HEK293 (cell line): ENCODE data around the gene CADM1.

ENCODE experiments used
- CTCF ChIA-PET: fragments of 350-600 bp; formaldehyde crosslinking; extraction: SDS; loops from one replicate; lab custom pipeline; 2021; ENCODE audit warnings: antibody characterized with exemption; lab: Yijun Ruan, JAX
- POLR2A ChIA-PET: fragments of 300-600 bp; formaldehyde crosslinking; extraction: SDS; loops from one replicate; lab custom pipeline; 2020; ENCODE audit warnings: antibody characterized with exemption, inconsistent platforms; lab: Yijun Ruan, JAX
- H3K27ac ChIP-seq: fragments of 200-500 bp; sonication (Bioruptor generic); 2 replicates; pipeline ENCODE4 v1.5.1; 2014; ENCODE audit warnings: low read depth, low read length, control low read depth, inconsistent platforms; ENCODE audit errors: extremely low read depth
- H3K36me3 ChIP-seq, 2 experiments: fragments of 200-500 bp in 1 of 2; sonication (Bioruptor generic) in 1 of 2; 1 replicate in 1 of 2; 2 replicates in 1 of 2; pipeline ENCODE4 v1.5.1; 2014 to 2017; ENCODE audit warnings: inconsistent platforms in 2 of 2, low read length in 2 of 2; ENCODE audit not compliant: control insufficient read depth in 2 of 2, insufficient read depth in 1 of 2
- H3K4me1 ChIP-seq: fragments of 200-500 bp; sonication (Bioruptor generic); 2 replicates; pipeline ENCODE4 v1.5.1; 2014; ENCODE audit warnings: mild to moderate bottlenecking, low read length, inconsistent platforms; ENCODE audit not compliant: control insufficient read depth, insufficient read depth
- H3K4me3 ChIP-seq: 2 replicates; pipeline ENCODE4 v1.5.1; 2011; ENCODE audit warnings: low read depth, mild to moderate bottlenecking, control low read depth, low read length, moderate library complexity
- H3K9me3 ChIP-seq: fragments of 200-500 bp; sonication (Bioruptor generic); 2 replicates; pipeline ENCODE4 v1.5.1; 2014; ENCODE audit warnings: low read depth, low read length, inconsistent platforms; ENCODE audit not compliant: control insufficient read depth, insufficient read depth
- HOXA7 ChIP-seq: sonication (generic); formaldehyde crosslinking; IDR thresholded peaks from 2 replicates; pipeline ENCODE4 v1.8.1; 2022; ENCODE audit warnings: missing genetic modification reagents, borderline replicate concordance
- IKZF3 ChIP-seq: fragments of 450-650 bp; IDR thresholded peaks from 2 replicates; pipeline ENCODE4 v1.5.0; 2018; ENCODE audit warnings: missing biosample characterization, mild to moderate bottlenecking, missing genetic modification characterization, moderate library complexity
- KLF16 ChIP-seq: fragments of 450-650 bp; formaldehyde crosslinking; IDR thresholded peaks from 2 replicates; pipeline ENCODE4 v1.5.1; 2017; ENCODE audit warnings: missing biosample characterization, missing genetic modification characterization
- MEIS1 ChIP-seq: sonication (generic); formaldehyde crosslinking; IDR thresholded peaks from 2 replicates; pipeline ENCODE4 v1.8.1; 2022; ENCODE audit warnings: missing genetic modification reagents, mild to moderate bottlenecking, borderline replicate concordance
- MYNN ChIP-seq: fragments of 450-650 bp; formaldehyde crosslinking; IDR thresholded peaks from 2 replicates; pipeline ENCODE4 v1.5.1; 2016; ENCODE audit warnings: missing biosample characterization, missing genetic modification characterization, borderline replicate concordance
- REPIN1 ChIP-seq: fragments of 450-650 bp; formaldehyde crosslinking; IDR thresholded peaks from 2 replicates; pipeline ENCODE4 v1.5.1; 2017; ENCODE audit warnings: missing biosample characterization, missing genetic modification characterization, low read depth
- ZBTB44 ChIP-seq: fragments of 450-650 bp; IDR thresholded peaks from 2 replicates; pipeline ENCODE4 v1.5.1; 2018; ENCODE audit warnings: missing biosample characterization, mild to moderate bottlenecking, missing genetic modification characterization
- ZNF121 ChIP-seq: fragments of 450-650 bp; formaldehyde crosslinking; IDR thresholded peaks from 2 replicates; pipeline ENCODE4 v1.5.1; 2016; ENCODE audit warnings: missing biosample characterization, missing genetic modification characterization
- ZNF155 ChIP-seq: fragments of 450-650 bp; formaldehyde crosslinking; IDR thresholded peaks from 2 replicates; pipeline ENCODE4 v1.5.1; 2016; ENCODE audit warnings: missing biosample characterization, missing genetic modification characterization
- ZNF184 ChIP-seq: fragments of 450-650 bp; IDR thresholded peaks from 2 replicates; pipeline ENCODE4 v1.5.1; 2018; ENCODE audit warnings: missing biosample characterization, mild to moderate bottlenecking, missing genetic modification characterization
- ZNF23 ChIP-seq: fragments of 450-650 bp; formaldehyde crosslinking; IDR thresholded peaks from 2 replicates; pipeline ENCODE4 v1.5.1; 2016; ENCODE audit warnings: missing biosample characterization, missing genetic modification characterization, borderline replicate concordance
- ZNF266 ChIP-seq: fragments of 450-650 bp; formaldehyde crosslinking; IDR thresholded peaks from 2 replicates; pipeline ENCODE4 v1.5.1; 2016; ENCODE audit warnings: missing biosample characterization, missing genetic modification characterization, low read depth
- ZNF391 ChIP-seq: fragments of 450-650 bp; formaldehyde crosslinking; IDR thresholded peaks from 2 replicates; pipeline ENCODE4 v1.5.1; 2016; ENCODE audit warnings: low read depth, missing biosample characterization, missing genetic modification characterization, borderline replicate concordance
- ZNF404 ChIP-seq: fragments of 450-650 bp; formaldehyde crosslinking; IDR thresholded peaks from 2 replicates; pipeline ENCODE4 v1.5.1; 2017; ENCODE audit warnings: missing biosample characterization, missing genetic modification characterization
- ZNF449 ChIP-seq: fragments of 450-650 bp; formaldehyde crosslinking; IDR thresholded peaks from 2 replicates; pipeline ENCODE4 v1.5.1; 2017; ENCODE audit warnings: missing biosample characterization, mild to moderate bottlenecking, missing genetic modification characterization, moderate library complexity
- ZNF488 ChIP-seq: fragments of 450-650 bp; formaldehyde crosslinking; IDR thresholded peaks from 2 replicates; pipeline ENCODE4 v1.5.1; 2016; ENCODE audit warnings: missing biosample characterization, missing genetic modification characterization
- ZNF510 ChIP-seq: fragments of 450-650 bp; formaldehyde crosslinking; IDR thresholded peaks from 2 replicates; pipeline ENCODE4 v1.5.1; 2018; ENCODE audit warnings: mild to moderate bottlenecking, missing genetic modification characterization, missing biosample characterization; ENCODE audit not compliant: insufficient replicate concordance
- ZNF549 ChIP-seq: fragments of 450-650 bp; IDR thresholded peaks from 2 replicates; pipeline ENCODE4 v1.5.1; 2018; ENCODE audit warnings: missing biosample characterization, missing genetic modification characterization, mild to moderate bottlenecking, inconsistent platforms, moderate library complexity
- ZNF624 ChIP-seq: fragments of 450-650 bp; formaldehyde crosslinking; IDR thresholded peaks from 2 replicates; pipeline ENCODE4 v1.5.1; 2017; ENCODE audit warnings: missing biosample characterization, missing genetic modification characterization
- ZNF776 ChIP-seq: fragments of 450-650 bp; formaldehyde crosslinking; IDR thresholded peaks from 2 replicates; pipeline ENCODE4 v1.5.0; 2017; ENCODE audit warnings: missing biosample characterization, missing genetic modification characterization, borderline replicate concordance
- ZNF785 ChIP-seq: fragments of 450-650 bp; formaldehyde crosslinking; IDR thresholded peaks from 2 replicates; pipeline ENCODE4 v1.5.1; 2016; ENCODE audit warnings: missing biosample characterization, missing genetic modification characterization
- ZSCAN18 ChIP-seq: fragments of 450-650 bp; formaldehyde crosslinking; IDR thresholded peaks from 2 replicates; pipeline ENCODE4 v1.5.1; 2016; ENCODE audit warnings: missing biosample characterization, missing genetic modification characterization
- TF ChIP-seq, protein P1 (sequence below): fragments of 450-650 bp; formaldehyde crosslinking; IDR thresholded peaks from 2 replicates; pipeline ENCODE4 v1.5.1; 2016; ENCODE audit warnings: missing biosample characterization, missing genetic modification characterization

Gene CADM1

DNA sequence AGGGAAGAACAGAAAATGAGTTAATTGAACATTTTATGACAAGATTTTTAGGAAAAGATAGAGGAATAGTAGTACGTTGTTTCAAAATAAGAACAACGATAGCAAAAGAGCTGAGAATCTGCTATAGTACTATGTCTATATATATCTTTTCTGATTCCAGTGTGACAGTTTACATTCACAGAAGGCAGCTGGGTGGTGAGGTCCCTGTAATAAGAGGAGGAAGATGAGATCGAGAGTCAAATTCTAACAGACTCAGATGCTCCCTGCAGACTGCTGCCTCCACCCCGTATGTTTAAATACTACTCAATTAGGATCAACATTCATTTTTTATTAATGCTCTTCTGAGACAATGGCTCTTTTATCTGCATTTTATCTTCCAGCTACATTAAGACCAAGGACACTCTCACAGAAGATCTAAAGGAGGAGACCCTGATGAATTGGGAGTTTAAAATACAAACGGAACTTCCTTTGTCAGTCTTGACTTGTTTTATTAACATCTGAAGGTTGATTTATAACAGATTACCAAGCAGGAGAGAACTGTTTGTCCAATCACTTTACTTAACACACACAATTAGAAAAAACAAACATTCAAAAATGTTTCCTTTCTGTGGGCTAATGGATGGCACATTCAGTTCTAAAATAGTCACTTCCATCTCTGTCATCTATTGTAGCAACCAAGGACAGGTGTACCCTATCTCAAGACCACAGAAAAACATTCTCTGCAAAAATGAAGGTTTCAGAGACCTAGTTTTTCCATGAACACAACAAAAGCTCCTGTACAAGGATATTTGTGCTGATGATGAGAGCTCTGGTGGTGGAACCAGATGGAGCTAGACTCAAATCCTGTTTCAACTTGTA is 240.2 kb downstream of the CADM1 start:
- no peaks in the 10 kb centered on the region for H3K36me3 ChIP-seq
- ChIA-PET CTCF (interaction anchor here (0.6 to 1.1 kb wide), 4 partner anchors 17 to 1479 kb away, joined by 3 to 5 read pairs (median 3); no protein-coding TSS in a partner anchor), POLR2A (no interaction called here)
- H3K4me1 ChIP-seq = no peaks in the 10 kb centered on the region
- no peak overlapping the region for H3K4me3 ChIP-seq
- H3K9me3 ChIP-seq = no peaks in the 10 kb centered on the region
- TF ChIP-seq REPIN1 (tag by site-specific recombination) (no peak), ZNF121 (tag by site-specific recombination) (no peak), IKZF3 (tag by site-specific recombination) (no peak), ZNF155 (tag by site-specific recombination) (no peak), KLF16 (no peak), ZNF488 (tag by site-specific recombination) (no peak), ZNF785 (tag by site-specific recombination) (no peak), ZSCAN18 (tag by site-specific recombination) (no peak), ZNF776 (tag by site-specific recombination) (no peak), MEIS1 (CRISPR knock-in tag) (no peak), ZNF404 (tag by site-specific recombination) (no peak), MYNN (tag by site-specific recombination) (no peak)
- no peak overlapping the region for H3K27ac ChIP-seq

DNA sequence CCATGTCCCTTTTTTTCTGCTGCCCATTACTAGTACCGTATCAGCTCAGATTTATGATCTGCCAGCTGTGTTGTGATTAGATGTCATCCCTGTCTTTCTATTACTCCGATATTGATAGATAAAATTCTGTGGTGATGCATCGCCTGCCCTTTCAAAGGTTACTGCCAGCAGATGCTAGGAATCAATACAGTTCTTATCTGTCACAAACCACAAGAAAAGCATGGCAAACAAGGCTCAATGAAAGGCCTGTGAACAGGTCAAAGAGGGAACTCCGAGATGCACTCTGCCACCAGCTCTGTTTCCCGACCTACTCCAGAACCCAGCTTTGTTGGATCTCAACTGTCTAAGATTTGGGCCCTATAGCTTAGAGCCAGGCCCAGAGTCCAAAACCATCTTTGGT is 246.0 kb downstream of the CADM1 start:
- no peak overlapping the region for H3K4me3 ChIP-seq
- POLR2A ChIA-PET = no interaction called here

More for the DNA sequence above, 246.0 kb downstream of the CADM1 start:
- CTCF ChIA-PET = interaction anchor here (0.7 to 1.9 kb wide), 2 partner anchors 23 to 564 kb away, joined by 3 to 5 read pairs; no protein-coding TSS in a partner anchor
- TF ChIP-seq MEIS1 (CRISPR knock-in tag) = no peak
- TF ChIP-seq ZNF391 = no peak
- TF ChIP-seq ZNF624 (tag by site-specific recombination) = no peak
- no peak for TF ChIP-seq ZNF266
- no peak for TF ChIP-seq ZNF449 (tag by site-specific recombination)
- TF ChIP-seq ZNF549 (tag by site-specific recombination) = no peak
- TF ChIP-seq ZNF184 = no peak
- no peak for TF ChIP-seq ZBTB44
- TF ChIP-seq, protein P1, sequence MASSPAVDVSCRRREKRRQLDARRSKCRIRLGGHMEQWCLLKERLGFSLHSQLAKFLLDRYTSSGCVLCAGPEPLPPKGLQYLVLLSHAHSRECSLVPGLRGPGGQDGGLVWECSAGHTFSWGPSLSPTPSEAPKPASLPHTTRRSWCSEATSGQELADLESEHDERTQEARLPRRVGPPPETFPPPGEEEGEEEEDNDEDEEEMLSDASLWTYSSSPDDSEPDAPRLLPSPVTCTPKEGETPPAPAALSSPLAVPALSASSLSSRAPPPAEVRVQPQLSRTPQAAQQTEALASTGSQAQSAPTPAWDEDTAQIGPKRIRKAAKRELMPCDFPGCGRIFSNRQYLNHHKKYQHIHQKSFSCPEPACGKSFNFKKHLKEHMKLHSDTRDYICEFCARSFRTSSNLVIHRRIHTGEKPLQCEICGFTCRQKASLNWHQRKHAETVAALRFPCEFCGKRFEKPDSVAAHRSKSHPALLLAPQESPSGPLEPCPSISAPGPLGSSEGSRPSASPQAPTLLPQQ (tag by site-specific recombination) = no peak
- no peak for TF ChIP-seq ZNF23
- no peak for TF ChIP-seq HOXA7 (CRISPR knock-in tag)
- TF ChIP-seq ZNF510 = no peak
- Histone ChIP-seq H3K36me3 (no peaks in the 10 kb centered on the region), H3K4me1 (no peaks in the 10 kb centered on the region), H3K27ac (no peak overlapping the region), H3K9me3 (no peaks in the 10 kb centered on the region)
